Medulla oblongata (tissue), 1 donor: Measurements from ENCODE around the gene MYEF2.

Source experiments
- DNase-seq: peaks from one replicate; pipeline ENCODE4 v3.0.0-alpha.2; 2015; ENCODE audit errors: extremely low spot score

The MYEF2 gene

DNA sequence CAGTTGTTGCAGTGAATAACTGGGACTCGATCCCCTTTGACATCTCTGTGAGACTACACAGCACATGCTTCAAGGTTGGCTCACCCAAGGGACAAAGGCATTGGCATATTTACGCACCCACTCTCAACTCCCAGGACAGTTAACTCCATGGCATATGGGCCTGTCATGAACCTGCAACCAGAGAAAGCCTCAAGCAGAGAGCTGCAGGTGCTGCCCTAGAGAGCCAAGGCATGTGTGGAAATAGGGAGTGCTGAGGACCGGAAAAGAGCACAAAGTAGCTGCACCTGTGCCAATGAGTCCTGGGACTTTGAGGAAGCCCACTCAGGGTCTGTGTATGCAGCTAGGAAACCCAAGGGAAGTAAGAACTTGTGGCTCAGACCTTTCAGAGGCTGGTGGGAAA lies 90.3 kb downstream of the MYEF2 start:
- no peak for DNase-seq

DNA sequence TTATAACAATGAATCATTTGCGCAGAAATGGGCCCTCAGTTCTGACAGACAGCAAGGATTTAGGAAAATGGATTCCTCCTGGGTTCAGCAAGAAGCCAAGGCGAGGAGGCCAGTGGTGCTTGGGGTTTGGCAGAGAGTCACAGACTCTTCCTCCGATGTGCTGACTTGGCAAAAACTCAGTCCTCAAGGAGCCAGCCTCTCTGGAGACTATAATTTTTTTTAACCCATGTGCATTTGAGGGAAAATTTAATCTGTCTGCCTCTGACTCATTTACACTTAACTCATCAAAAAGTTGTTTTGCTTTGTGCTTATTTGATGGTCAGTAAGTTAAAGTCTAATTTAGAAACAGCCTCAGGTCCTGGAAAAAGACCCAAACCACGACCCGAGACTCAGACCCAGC lies 91.5 kb downstream of the MYEF2 start:
- DNase-seq: peak; percentile 16

GRCh38 chr15:48086133-48086532 lies 92.0 kb downstream of the MYEF2 start:
- DNase-seq: no peak

- DNase-seq: no peak
These were observed 92.5 kb downstream of the MYEF2 start for GRCh38 chr15:48085591-48085930.

DNA sequence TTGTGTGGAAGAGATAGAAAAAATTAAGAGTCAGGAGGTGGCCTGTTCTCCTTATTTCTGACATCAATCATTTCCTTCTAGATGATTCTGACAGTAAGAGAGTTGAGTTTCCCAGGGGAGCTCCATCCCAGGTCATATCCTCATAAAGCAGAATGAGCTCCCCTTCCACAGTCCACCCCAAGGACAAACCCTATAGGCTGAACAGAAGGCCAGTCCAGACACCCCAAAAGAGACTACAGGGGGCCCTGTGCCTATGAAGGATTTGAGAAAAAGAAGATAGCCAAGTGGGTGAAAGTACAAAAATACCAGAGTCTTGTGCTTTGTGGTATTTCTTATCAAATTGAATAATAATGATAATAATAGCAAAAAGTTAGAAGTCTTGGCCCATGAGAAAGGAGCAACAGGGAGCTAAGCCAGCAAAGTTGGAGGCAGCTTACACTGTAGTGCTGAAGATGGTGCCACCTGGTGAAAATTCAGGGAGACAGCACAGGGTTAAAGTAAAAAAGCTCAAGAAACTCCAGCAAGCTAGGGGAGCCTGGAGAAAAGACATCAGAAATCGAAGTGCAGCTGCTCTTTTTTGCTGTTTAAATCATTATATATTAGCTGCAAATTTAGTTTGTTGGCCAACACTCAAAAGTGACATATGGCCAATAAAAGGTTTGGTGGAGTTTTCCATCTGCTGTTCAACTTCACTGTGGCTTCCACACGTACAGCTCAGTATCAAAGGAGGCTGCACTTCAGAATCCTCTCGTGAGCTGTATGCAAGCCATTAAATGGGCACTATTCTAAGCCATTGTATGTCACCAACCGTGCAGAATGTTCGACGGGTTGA lies 93.1 kb downstream of the MYEF2 start:
- DNase-seq: peak; percentile 14
